Measurements from ENCODE around the gene GUCY2C. TPM values are rescaled to one million over a fixed set of nuclear protein-coding genes. Genes with fewer than 3 reads are reported as not detected.
"Not testable (repeated sequence)": the region's sequence is repeated elsewhere in the genome, so short reads cannot be mapped to it uniquely, and the experiment has no call there.

The GUCY2C gene
- total RNA-seq (2014; rRNA removed; shearing (Covaris generic)): not detected in 2 replicates

DNA sequence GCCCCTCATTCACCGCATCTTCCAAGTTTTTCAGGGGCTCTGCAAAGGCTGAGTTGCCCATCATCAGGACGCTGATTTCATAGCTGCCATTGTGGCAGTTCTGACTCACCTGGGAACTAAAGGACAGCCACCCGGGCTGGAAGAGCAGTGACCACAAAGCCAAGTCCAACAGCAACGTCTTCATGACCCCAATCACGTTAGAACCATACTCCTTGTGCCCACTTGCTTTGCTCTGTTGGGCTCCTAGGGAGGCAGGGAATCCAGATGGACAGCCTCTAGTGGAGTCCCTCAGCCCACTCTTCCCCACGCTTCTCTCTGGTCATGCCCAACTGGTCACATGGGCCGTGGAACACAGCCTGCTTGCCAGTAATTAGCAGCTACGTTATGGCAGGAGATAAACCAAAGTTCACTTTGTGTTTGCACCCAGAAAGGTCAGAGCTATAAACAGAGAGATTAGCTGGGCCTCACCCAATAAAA, at the start of gene GUCY2C:
TSS of gene GUCY2C (minus strand) at position 335 of the 477 bp plus-strand sequence. CDS start at position 184, 151 bp downstream.
- no peaks in the 10 kb centered on the region for H3K4me1 ChIP-seq (replicated peaks)
- H3K9me3 ChIP-seq (replicated peaks): no peaks in the 10 kb centered on the region
- H3K4me3 ChIP-seq: no peak within 1 kb of the TSS
- no peaks in the 10 kb centered on the region for H3K36me3 ChIP-seq
- no peaks in the 10 kb centered on the region for H3K27me3 ChIP-seq (replicated peaks)
- no peak for DNase-seq (ENCODE audit: low read depth in 1 of 2, low spot score in 2 of 2)
- no peak within 1 kb of the TSS for H3K27ac ChIP-seq

- Histone ChIP-seq H3K4me3 (no peak overlapping the region), H3K27me3 (replicated peaks) (no peaks in the 10 kb centered on the region), H3K27ac (no peak overlapping the region), H3K36me3 (no peaks in the 10 kb centered on the region), H3K4me1 (replicated peaks) (no peaks in the 10 kb centered on the region), H3K9me3 (replicated peaks) (no peaks in the 10 kb centered on the region)
- DNase-seq (ENCODE audit: low read depth in 1 of 2, low spot score in 2 of 2): no peak
These were observed 46.7 kb upstream of the GUCY2C start for GRCh38 chr12:14743061-14743460.

GRCh38 chr12:14741942-14742341, 45.5 kb upstream of the GUCY2C start:
- no peaks in the 10 kb centered on the region for H3K4me1 ChIP-seq (replicated peaks)
- H3K9me3 ChIP-seq (replicated peaks): no peaks in the 10 kb centered on the region
- DNase-seq (ENCODE audit: low read depth in 1 of 2, low spot score in 2 of 2): no peak
- no peaks in the 10 kb centered on the region for H3K27me3 ChIP-seq (replicated peaks)
- no peaks in the 10 kb centered on the region for H3K36me3 ChIP-seq
- no peak overlapping the region for H3K4me3 ChIP-seq
- no peak overlapping the region for H3K27ac ChIP-seq

- no peak overlapping the region for H3K4me3 ChIP-seq
- H3K36me3 ChIP-seq: no peaks in the 10 kb centered on the region
- H3K9me3 ChIP-seq (replicated peaks): no peaks in the 10 kb centered on the region
- DNase-seq (ENCODE audit: low read depth in 1 of 2, low spot score in 2 of 2): no peak
- no peaks in the 10 kb centered on the region for H3K4me1 ChIP-seq (replicated peaks)
- H3K27me3 ChIP-seq (replicated peaks): no peaks in the 10 kb centered on the region
- no peak overlapping the region for H3K27ac ChIP-seq
These were observed 44.8 kb upstream of the GUCY2C start for GRCh38 chr12:14741153-14741552.

DNA sequence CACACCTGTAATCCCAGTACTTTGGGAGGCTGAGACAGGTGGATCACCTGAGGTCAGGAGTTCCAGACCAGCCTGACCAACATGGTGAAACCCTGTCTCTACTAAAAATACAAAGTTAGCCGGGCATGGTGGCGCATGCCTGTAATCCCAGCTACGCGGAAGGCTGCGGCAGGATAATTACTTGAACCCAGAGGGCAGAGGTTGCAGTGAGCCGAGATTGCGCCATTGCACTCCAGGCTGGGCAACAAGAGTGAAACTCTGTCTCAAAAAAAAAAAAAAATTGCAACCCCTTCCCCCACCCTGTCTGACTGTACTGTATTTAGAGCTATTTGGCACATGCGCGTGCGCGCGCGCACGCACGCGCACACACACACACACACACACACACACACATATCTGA, 40.0 kb upstream of the GUCY2C start:
- H3K9me3 ChIP-seq (replicated peaks); H3K27ac ChIP-seq; DNase-seq (ENCODE audit: low read depth in 1 of 2, low spot score in 2 of 2); H3K27me3 ChIP-seq (replicated peaks); H3K4me1 ChIP-seq (replicated peaks); H3K36me3 ChIP-seq; H3K4me3 ChIP-seq: not testable (repeated sequence)

DNA sequence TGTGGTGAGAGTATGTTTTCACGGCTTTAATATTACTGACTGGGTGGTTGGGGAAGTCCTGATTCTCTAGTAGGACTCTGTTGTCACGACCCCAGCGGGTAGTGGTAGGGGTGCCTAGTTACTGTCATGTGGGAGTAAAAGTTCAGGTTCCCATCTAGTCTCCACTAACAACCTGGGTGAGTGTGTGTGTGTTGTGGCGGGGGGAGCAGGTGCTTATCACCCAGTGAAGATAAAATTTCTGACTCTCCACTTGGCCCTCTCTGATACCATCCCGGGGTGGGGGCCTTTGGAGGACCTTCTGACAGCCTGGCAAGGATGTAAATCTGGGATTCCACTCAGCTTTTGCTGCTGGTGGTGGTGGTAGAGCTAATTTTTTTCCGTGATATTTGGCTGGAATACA, 35.4 kb upstream of the GUCY2C start:
- Histone ChIP-seq H3K9me3 (replicated peaks) (no peaks in the 10 kb centered on the region), H3K36me3 (no peaks in the 10 kb centered on the region), H3K4me3 (no peak overlapping the region), H3K4me1 (replicated peaks) (no peaks in the 10 kb centered on the region), H3K27ac (no peak overlapping the region), H3K27me3 (replicated peaks) (no peaks in the 10 kb centered on the region)
- DNase-seq (ENCODE audit: low read depth in 1 of 2, low spot score in 2 of 2): no peak

DNA sequence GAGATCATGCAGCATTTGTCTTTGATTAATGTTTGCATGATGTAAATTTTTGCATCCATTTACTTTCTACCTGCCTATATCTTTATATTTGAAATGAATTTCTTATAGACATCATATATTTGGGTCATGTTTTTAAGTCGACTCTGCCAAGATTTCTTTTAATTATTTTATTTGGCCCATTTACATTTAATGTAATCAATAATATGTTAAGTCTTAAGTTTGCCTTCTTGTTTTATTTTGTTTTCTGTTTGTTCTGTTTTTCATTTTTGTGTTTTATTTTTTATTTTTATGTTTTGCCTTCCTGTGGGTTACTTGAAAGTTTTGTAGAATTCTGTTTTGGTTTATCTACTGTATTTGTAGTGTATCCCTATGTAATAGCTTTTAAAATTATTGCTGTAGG, 33.2 kb upstream of the GUCY2C start:
- no peak for DNase-seq (ENCODE audit: low read depth in 1 of 2, low spot score in 2 of 2)
- Histone ChIP-seq H3K27me3 (replicated peaks) (no peaks in the 10 kb centered on the region), H3K27ac (no peak overlapping the region), H3K9me3 (replicated peaks) (no peaks in the 10 kb centered on the region), H3K4me1 (replicated peaks) (no peaks in the 10 kb centered on the region), H3K4me3 (no peak overlapping the region), H3K36me3 (no peaks in the 10 kb centered on the region)

DNA sequence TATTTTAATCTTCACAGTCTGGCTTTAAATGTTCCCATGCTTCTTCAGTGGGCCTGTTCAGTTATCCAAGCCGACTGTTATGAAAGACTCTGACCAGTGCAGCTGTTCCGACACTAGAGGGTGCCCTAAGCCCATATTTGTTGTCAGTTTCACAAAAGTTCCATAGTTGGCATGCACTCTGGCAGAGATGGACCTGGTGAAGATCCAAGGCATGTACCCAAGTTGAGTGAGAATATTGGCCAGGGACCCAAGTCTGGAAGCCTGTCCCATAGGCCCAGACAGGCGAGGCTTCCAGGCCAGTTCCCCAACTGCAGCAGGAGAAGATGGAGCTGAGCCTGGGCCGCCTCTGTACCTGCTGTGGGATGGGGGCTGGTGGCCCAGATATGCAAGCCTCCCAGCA, 27.4 kb upstream of the GUCY2C start:
- Histone ChIP-seq H3K27ac (no peak overlapping the region), H3K9me3 (replicated peaks) (no peaks in the 10 kb centered on the region), H3K4me1 (replicated peaks) (no peaks in the 10 kb centered on the region), H3K27me3 (replicated peaks) (no peaks in the 10 kb centered on the region), H3K36me3 (no peaks in the 10 kb centered on the region), H3K4me3 (no peak overlapping the region)
- DNase-seq (ENCODE audit: low read depth in 1 of 2, low spot score in 2 of 2): peak in 1 of 2 experiments; percentile 5

GRCh38 chr12:14716848-14717444, 20.5 kb upstream of the GUCY2C start:
- no peaks in the 10 kb centered on the region for H3K4me1 ChIP-seq (replicated peaks)
- no peaks in the 10 kb centered on the region for H3K9me3 ChIP-seq (replicated peaks)
- no peak for DNase-seq (ENCODE audit: low read depth in 1 of 2, low spot score in 2 of 2)
- no peaks in the 10 kb centered on the region for H3K27me3 ChIP-seq (replicated peaks)
- H3K36me3 ChIP-seq: no peaks in the 10 kb centered on the region
- no peak overlapping the region for H3K27ac ChIP-seq
- no peak overlapping the region for H3K4me3 ChIP-seq

- no peaks in the 10 kb centered on the region for H3K4me1 ChIP-seq (replicated peaks)
- H3K4me3 ChIP-seq: no peak overlapping the region
- no peak for DNase-seq (ENCODE audit: low read depth in 1 of 2, low spot score in 2 of 2)
- H3K9me3 ChIP-seq (replicated peaks): no peaks in the 10 kb centered on the region
- no peaks in the 10 kb centered on the region for H3K36me3 ChIP-seq
- H3K27me3 ChIP-seq (replicated peaks): no peaks in the 10 kb centered on the region
- no peak overlapping the region for H3K27ac ChIP-seq
These were observed 18.0 kb upstream of the GUCY2C start for GRCh38 chr12:14714437-14714836.

GRCh38 chr12:14710632-14711320, 14.4 kb upstream of the GUCY2C start:
- Histone ChIP-seq H3K9me3 (replicated peaks) (no peaks in the 10 kb centered on the region), H3K27me3 (replicated peaks) (no peaks in the 10 kb centered on the region), H3K36me3 (no peaks in the 10 kb centered on the region), H3K4me3 (no peak overlapping the region), H3K27ac (no peak overlapping the region), H3K4me1 (replicated peaks) (no peaks in the 10 kb centered on the region)
- DNase-seq (ENCODE audit: low read depth in 1 of 2, low spot score in 2 of 2): no peak

GRCh38 chr12:14701809-14702568, 5.6 kb upstream of the GUCY2C start:
- H3K4me1 ChIP-seq (replicated peaks): no peaks in the 10 kb centered on the region
- no peak for DNase-seq (ENCODE audit: low read depth in 1 of 2, low spot score in 2 of 2)
- H3K4me3 ChIP-seq: no peak overlapping the region
- no peak overlapping the region for H3K27ac ChIP-seq
- no peaks in the 10 kb centered on the region for H3K9me3 ChIP-seq (replicated peaks)
- H3K36me3 ChIP-seq: no peaks in the 10 kb centered on the region
- H3K27me3 ChIP-seq (replicated peaks): no peaks in the 10 kb centered on the region

DNA sequence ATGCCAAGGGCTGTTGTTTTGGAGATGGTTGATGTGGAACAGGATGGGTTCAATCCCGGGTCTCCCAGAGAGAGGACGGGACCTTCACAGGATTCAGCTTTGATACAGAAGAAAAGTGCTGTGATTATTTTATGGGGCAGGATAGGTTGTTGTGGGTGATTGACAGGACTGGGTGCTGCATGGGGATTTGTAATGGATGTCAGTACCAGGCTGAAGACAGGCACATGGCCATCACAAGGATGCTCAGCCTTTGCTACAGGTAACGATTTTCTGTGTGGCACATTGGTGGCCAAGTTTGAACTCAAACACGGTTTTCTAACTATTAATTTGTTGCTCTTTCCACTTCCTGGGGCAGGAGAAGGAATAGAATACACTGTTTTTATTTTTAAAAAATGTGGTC, 4.5 kb upstream of the GUCY2C start:
- no peak for DNase-seq (ENCODE audit: low read depth in 1 of 2, low spot score in 2 of 2)
- Histone ChIP-seq H3K9me3 (replicated peaks) (no peaks in the 10 kb centered on the region), H3K4me1 (replicated peaks) (no peaks in the 10 kb centered on the region), H3K4me3 (no peak overlapping the region), H3K36me3 (no peaks in the 10 kb centered on the region), H3K27me3 (replicated peaks) (no peaks in the 10 kb centered on the region), H3K27ac (no peak overlapping the region)

DNA sequence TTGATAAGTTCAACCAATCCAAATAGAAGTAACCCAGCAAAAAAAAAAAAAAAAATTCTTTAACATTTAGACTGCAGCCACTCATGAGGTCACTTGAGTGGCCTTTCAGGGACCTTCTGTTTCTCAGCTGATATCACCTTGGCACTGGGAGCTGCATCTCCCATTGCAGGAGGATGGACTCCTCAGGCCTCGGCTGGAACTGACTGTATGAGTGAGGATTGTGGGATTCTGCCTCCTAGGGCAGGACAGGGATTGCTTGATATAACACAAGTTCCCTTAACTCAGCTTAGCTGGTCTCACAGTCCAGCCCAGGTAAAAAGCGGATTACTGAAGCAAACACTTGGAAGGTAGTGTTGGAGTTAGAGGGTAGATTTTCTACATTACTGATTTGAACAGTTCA, 3.5 kb upstream of the GUCY2C start:
- Histone ChIP-seq H3K36me3 (no peaks in the 10 kb centered on the region), H3K27ac (no peak overlapping the region), H3K9me3 (replicated peaks) (no peaks in the 10 kb centered on the region), H3K4me1 (replicated peaks) (no peaks in the 10 kb centered on the region), H3K27me3 (replicated peaks) (no peaks in the 10 kb centered on the region), H3K4me3 (no peak overlapping the region)
- DNase-seq (ENCODE audit: low read depth in 1 of 2, low spot score in 2 of 2): no peak
